Bronchial epithelial cell (primary cell): ENCODE data around the gene BTG4. TPM values are rescaled to one million over a fixed set of nuclear protein-coding genes. Genes with fewer than 3 reads are reported as not detected.

Experiments
- DNase-seq: peaks from one replicate; pipeline ENCODE4 v3.0.0-alpha.2; 2010; ENCODE audit warnings: low read depth
- FAIRE-seq: peaks from 2 replicates; lab custom pipeline; 2011; peaks lifted over from hg19 to GRCh38; lab: Jason Lieb, UNC
- H3K27me3 ChIP-seq: 2 replicates; pipeline ENCODE4 v1.5.1; 2011; ENCODE audit warnings: low read length; ENCODE audit not compliant: control insufficient read depth, insufficient read depth
- H3K36me3 ChIP-seq: 2 replicates; pipeline ENCODE4 v1.5.1; 2011; ENCODE audit warnings: low read length; ENCODE audit not compliant: control insufficient read depth, insufficient read depth
- H3K4me3 ChIP-seq: 2 replicates; pipeline ENCODE4 v1.5.1; 2011; ENCODE audit warnings: mild to moderate bottlenecking, low read depth, low read length, control low read depth
- total RNA-seq: library from RNA; depleted of rRNA; stranded (reverse); fragments of >200 nt; gene quantifications from 2 replicates; pipeline ENCODE4 v1.2.1, GENCODE V29; 2014
- TF ChIP-seq, protein P1 (sequence below): IDR thresholded peaks from 2 replicates; pipeline ENCODE4 v1.5.1; 2011; ENCODE audit warnings: mild to moderate bottlenecking, moderate library complexity, low read length, control low read depth, inconsistent platforms; ENCODE audit not compliant: insufficient read depth, severe bottlenecking

Gene BTG4
- total RNA-seq, 1 donor from 2014 or later: 0.26 TPM

DNA sequence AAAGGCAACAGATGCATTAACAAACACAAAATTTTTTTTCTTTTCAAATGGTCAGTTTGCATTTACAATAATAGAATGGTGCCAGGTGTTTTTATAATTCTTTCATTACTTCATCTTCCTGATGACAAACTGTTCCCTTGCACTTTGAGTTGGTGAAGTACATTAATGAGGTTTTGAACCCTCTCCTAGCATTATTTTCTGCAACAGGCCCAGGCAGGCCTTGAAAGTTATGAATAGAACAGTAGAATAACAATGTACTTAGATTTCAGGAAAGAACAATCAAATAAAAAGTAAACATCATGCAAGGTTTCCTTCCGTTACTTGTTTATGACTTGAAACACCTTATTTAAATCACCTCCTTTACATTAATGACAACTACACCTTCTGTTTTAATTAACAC is 9.6 kb downstream of the BTG4 start:
- H3K36me3 ChIP-seq: no peaks in the 10 kb centered on the region
- no peak for FAIRE-seq
- no peak overlapping the region for H3K4me3 ChIP-seq
- H3K27me3 ChIP-seq: no peaks in the 10 kb centered on the region
- peak; percentile 76 for DNase-seq
- TF ChIP-seq, protein P1, sequence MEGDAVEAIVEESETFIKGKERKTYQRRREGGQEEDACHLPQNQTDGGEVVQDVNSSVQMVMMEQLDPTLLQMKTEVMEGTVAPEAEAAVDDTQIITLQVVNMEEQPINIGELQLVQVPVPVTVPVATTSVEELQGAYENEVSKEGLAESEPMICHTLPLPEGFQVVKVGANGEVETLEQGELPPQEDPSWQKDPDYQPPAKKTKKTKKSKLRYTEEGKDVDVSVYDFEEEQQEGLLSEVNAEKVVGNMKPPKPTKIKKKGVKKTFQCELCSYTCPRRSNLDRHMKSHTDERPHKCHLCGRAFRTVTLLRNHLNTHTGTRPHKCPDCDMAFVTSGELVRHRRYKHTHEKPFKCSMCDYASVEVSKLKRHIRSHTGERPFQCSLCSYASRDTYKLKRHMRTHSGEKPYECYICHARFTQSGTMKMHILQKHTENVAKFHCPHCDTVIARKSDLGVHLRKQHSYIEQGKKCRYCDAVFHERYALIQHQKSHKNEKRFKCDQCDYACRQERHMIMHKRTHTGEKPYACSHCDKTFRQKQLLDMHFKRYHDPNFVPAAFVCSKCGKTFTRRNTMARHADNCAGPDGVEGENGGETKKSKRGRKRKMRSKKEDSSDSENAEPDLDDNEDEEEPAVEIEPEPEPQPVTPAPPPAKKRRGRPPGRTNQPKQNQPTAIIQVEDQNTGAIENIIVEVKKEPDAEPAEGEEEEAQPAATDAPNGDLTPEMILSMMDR: no peak

DNA sequence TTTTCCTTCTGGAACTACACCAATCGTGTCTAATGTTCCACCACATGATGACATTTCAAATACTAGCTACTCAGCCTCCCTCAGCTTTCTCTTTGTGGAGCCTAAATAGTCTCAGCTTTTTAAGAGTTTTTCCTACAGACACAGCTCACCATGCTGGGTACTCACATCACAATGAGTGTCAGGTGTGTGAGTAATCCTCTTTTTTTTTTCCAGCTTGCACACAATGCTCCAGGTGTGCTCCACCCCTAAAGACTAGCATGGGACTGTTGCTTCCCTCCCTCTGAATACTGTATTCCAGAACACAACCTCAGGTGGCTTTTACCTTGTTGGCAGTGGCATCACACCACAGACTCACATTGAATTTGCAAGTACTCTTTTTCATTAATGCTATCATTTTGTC is 11.7 kb downstream of the BTG4 start:
- H3K27me3 ChIP-seq: no peaks in the 10 kb centered on the region
- no peaks in the 10 kb centered on the region for H3K36me3 ChIP-seq
- H3K4me3 ChIP-seq: no peak overlapping the region
- DNase-seq: peak; percentile 79
- TF ChIP-seq, protein P1: no peak
- FAIRE-seq: no peak

DNA sequence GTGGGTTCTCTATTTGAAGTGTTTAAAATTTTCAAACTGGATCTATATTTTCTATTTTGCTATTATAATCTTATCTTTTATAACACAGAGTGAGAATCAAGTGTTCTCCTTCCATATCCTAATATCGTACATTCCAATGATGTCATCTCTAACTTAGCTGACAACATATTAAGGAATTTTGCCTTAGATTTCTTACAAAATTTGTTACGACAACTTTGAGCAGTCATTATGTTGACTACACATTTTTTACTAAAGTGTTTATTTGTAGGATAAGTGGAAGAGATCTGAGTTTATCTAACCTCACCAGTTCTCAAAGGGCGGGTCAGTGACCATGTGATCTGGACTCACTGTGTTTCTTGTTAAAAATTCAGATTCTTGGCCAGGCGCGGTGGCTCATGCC is 12.7 kb downstream of the BTG4 start:
- DNase-seq: no peak
- Histone ChIP-seq H3K36me3 (no peaks in the 10 kb centered on the region), H3K27me3 (no peaks in the 10 kb centered on the region), H3K4me3 (no peak overlapping the region)
- no peak for FAIRE-seq
- TF ChIP-seq, protein P1: no peak

DNA sequence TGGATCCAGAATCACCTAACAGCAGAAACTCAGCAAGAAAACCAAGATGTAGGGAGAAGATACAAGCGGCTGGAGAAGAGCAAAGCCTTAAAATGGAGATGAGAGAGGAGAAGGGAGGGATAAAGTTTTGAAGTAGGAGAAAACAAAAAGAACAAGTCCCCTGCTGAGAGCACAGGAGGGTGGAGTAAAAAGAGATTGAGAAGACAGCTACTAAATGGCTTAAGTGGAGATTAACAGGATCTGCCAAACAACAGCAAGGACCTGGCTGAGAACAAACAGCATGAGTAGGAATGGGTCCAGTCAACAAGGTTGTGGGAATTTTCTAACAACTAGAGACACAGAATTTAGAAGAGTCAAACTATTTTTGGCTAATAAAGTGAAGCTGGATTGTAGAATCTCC is 18.1 kb downstream of the BTG4 start:
- FAIRE-seq: no peak

DNA sequence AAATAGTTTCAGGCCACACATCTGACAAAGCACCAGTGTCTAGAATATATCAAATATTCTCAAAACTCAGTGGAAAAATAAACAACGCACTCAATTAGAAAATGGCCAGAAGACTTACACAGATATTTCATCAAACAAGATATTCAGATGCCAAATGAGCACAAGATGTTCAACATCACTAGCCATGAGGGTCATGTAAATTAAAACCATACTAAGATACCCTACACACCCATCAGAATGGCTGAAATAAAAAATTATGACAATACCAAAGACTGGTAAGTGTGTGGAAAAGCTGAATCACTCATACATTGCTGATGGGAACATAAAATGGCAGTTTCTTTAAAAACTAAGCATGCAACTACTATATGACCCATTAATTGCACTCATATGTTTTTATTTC is 21.7 kb downstream of the BTG4 start:
- TF ChIP-seq, protein P1: no peak
- Histone ChIP-seq H3K36me3 (no peaks in the 10 kb centered on the region), H3K27me3 (no peaks in the 10 kb centered on the region), H3K4me3 (no peak overlapping the region)
- no peak for DNase-seq
- no peak for FAIRE-seq

More for the DNA sequence above, 18.1 kb downstream of the BTG4 start:
- Histone ChIP-seq H3K27me3 (no peaks in the 10 kb centered on the region), H3K4me3 (no peak overlapping the region), H3K36me3 (no peaks in the 10 kb centered on the region)
- DNase-seq: no peak
- TF ChIP-seq, protein P1: no peak

DNA sequence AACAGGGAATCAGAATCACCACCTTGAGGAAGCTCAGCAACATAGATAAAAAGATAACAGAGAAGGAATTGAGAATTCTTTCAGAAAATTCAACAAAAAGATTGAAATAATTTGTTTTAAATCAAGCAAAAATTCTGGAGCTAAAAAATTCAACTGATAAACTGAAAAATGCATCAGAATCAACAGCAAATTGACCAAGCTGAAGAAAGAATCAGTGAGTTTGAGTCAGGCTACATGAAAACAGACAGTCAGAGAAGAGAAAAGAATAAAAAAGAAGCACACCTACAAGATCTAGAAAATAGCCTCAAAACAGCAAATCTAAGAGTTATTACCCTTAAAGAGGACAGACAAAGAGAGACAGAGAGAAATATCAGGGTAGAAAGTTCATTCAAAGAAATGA is 28.8 kb downstream of the BTG4 start:
- Histone ChIP-seq H3K27me3 (no peaks in the 10 kb centered on the region), H3K36me3 (no peaks in the 10 kb centered on the region), H3K4me3 (no peak overlapping the region)
- no peak for DNase-seq
- TF ChIP-seq, protein P1: no peak
- FAIRE-seq: no peak
